Dendritic cell treated with granulocyte-macrophage colony-stimulating factor and Interleukin-4, amounts not matched to agents 40 ng/mL and 50 ng/mL, for 4 days (primary cell): ENCODE data around the gene FMNL2.
"Not testable (repeated sequence)": the region's sequence is repeated elsewhere in the genome, so short reads cannot be mapped to it uniquely, and the experiment has no call there.

Source experiments
- H3K27ac Mint-ChIP-seq: one replicate; pipeline ENCODE4 v1.8.0; 2022; ENCODE audit warnings: mild to moderate bottlenecking, mixed read lengths
- H3K27me3 Mint-ChIP-seq: one replicate; pipeline ENCODE4 v1.8.0; 2022; ENCODE audit warnings: mild to moderate bottlenecking, mixed read lengths
- H3K36me3 Mint-ChIP-seq: one replicate; pipeline ENCODE4 v1.8.0; 2022; ENCODE audit warnings: low read depth, mixed read lengths
- H3K4me1 Mint-ChIP-seq: one replicate; pipeline ENCODE4 v1.8.0; 2022; ENCODE audit warnings: low read depth, mixed read lengths
- H3K4me3 Mint-ChIP-seq: one replicate; pipeline ENCODE4 v1.8.0; 2022; ENCODE audit warnings: mild to moderate bottlenecking, moderate library complexity, mixed read lengths
- H3K9me3 Mint-ChIP-seq: one replicate; pipeline ENCODE4 v1.8.0; 2022; ENCODE audit warnings: mixed read lengths
- intact Hi-C: fragments of 100-400 bp; cut with micrococcal nuclease; formaldehyde crosslinking; loops from one replicate; pipeline ENCODE4 v1.15.0; 2022

The FMNL2 gene

DNA sequence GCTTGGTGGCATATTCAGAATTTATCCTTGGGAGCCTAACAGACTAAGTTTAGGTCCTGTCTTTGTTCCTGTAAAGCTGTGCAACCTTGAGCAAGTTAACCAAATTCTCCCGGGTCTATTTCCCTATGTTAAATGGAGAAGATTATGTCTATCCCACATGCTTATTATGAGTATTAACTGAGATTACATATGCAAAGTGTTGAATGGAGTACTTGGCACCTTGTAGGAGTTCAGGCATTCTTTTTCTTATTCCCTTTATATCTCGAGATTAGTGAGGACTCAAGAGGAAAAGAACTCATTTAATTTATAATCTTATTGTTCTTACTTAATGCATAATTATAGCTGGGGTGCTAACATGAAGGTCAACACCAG lies 184.6 kb downstream of the FMNL2 start:
- Mint-ChIP-seq H3K9me3 (no peaks in the 10 kb centered on the region), H3K4me3 (no peak overlapping the region), H3K36me3 (no peaks in the 10 kb centered on the region), H3K27ac (no peak overlapping the region), H3K4me1 (no peaks in the 10 kb centered on the region), H3K27me3 (no peaks in the 10 kb centered on the region)
- intact Hi-C loops, result no loop called here

- Mint-ChIP-seq H3K36me3 (no peaks in the 10 kb centered on the region), H3K27ac (no peak overlapping the region), H3K27me3 (no peaks in the 10 kb centered on the region), H3K4me3 (no peak overlapping the region), H3K9me3 (no peaks in the 10 kb centered on the region), H3K4me1 (peaks cover 6% of the 10 kb centered on the region)
- intact Hi-C loops, result no loop called here
These were observed 185.8 kb downstream of the FMNL2 start for GRCh38 chr2:152520759-152521158.

DNA sequence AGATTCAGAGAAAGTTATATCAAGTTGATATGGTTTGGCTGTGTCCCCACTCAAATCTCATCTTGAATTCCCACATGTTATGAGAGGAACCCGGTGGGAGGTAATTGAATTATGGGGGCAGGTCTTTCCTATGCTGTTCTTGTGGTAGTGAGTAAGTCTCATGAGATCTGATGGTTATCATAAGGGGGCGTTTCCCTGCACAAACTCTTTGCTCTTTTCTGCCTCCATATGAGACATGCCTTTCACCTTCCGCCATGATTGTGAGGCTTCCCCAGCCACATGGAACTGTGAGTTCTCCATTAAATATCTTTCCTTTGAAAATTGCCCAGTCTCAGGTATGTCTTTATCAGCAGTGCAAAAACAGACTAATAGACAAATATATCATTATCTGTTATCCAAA lies 187.5 kb downstream of the FMNL2 start:
- H3K9me3 Mint-ChIP-seq, H3K36me3 Mint-ChIP-seq, H3K27me3 Mint-ChIP-seq, H3K4me1 Mint-ChIP-seq, H3K4me3 Mint-ChIP-seq, H3K27ac Mint-ChIP-seq, intact Hi-C loops: not testable (repeated sequence)

GRCh38 chr2:152523091-152523490 lies 188.1 kb downstream of the FMNL2 start:
- intact Hi-C loops, result no loop called here

GRCh38 chr2:152525277-152525838 lies 190.4 kb downstream of the FMNL2 start:
- Mint-ChIP-seq H3K4me1 (peaks cover 6% of the 10 kb centered on the region), H3K9me3 (no peaks in the 10 kb centered on the region), H3K27me3 (no peaks in the 10 kb centered on the region), H3K4me3 (no peak overlapping the region), H3K36me3 (no peaks in the 10 kb centered on the region), H3K27ac (no peak overlapping the region)
- intact Hi-C loops, result no loop called here

More at GRCh38 chr2:152523091-152523490, 188.1 kb downstream of the FMNL2 start:
- Mint-ChIP-seq H3K4me1 (peaks cover 6% of the 10 kb centered on the region), H3K27ac (no peak overlapping the region), H3K36me3 (no peaks in the 10 kb centered on the region), H3K27me3 (no peaks in the 10 kb centered on the region), H3K4me3 (no peak overlapping the region), H3K9me3 (no peaks in the 10 kb centered on the region)

DNA sequence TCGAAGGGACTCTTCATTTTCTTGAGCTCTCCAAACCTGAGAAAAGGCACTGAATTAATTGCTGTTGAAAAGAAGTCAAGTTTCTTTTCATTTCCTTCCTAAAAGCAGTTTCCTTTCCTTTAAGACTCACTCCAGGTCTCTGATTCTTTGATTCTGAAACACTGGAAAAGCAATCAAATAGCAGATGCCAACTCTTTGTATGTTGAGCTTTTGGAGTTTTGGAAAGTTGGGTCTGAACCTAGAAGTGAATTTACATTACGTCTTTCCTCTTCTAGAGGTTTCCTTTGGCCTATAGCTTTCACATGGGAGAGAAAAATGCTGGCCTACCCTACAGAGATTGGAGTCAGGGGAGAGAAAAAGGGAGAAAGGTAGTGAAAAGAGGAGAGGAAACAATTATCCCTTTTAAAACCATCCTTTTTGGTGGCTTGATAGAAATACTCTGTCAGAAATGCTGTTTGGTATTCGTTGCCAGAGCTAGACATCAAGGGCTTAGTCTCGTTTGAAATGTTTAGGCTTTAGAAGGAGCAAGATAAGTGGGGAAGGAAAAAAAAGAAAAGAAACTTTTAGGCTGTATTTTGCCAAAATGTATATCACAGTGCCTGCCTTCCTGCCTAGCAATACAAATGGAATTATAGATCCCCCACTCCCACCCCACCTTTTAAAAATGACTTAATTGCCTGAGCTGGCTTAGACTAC lies 194.6 kb downstream of the FMNL2 start:
- Mint-ChIP-seq H3K4me3 (no peak overlapping the region), H3K4me1 (peaks cover 6% of the 10 kb centered on the region), H3K27ac (no peak overlapping the region), H3K27me3 (no peaks in the 10 kb centered on the region), H3K9me3 (no peaks in the 10 kb centered on the region), H3K36me3 (no peaks in the 10 kb centered on the region)
- intact Hi-C loops, result no loop called here

DNA sequence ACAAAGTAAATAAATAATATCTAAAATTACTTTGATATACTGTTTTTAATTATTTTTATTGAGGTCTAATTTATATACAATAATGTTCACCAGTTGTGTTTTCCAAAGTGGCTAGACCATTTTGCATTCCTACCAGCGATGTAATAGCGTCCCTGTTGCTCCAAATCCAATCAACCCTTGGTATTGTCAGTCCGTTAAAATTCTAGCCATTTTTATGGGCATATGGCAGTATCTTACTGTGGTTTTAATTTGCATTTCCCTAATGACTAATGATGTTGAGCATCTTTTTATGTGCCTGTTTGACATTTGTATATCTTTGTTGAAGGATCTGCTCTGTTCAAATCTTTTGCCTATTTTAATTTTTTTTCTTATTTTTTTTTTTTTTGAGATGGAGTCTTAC lies 197.3 kb downstream of the FMNL2 start:
- Mint-ChIP-seq H3K4me3 (no peak overlapping the region), H3K9me3 (no peaks in the 10 kb centered on the region), H3K27ac (no peak overlapping the region), H3K36me3 (no peaks in the 10 kb centered on the region), H3K4me1 (no peaks in the 10 kb centered on the region), H3K27me3 (no peaks in the 10 kb centered on the region)
- intact Hi-C loops, result no loop called here

GRCh38 chr2:152534460-152535135 lies 199.6 kb downstream of the FMNL2 start:
- H3K4me3 Mint-ChIP-seq, result no peak overlapping the region
- H3K27me3 Mint-ChIP-seq, result no peaks in the 10 kb centered on the region
- no peak overlapping the region for H3K27ac Mint-ChIP-seq
- H3K4me1 Mint-ChIP-seq, result no peaks in the 10 kb centered on the region
- intact Hi-C loops, result no loop called here
- no peaks in the 10 kb centered on the region for H3K36me3 Mint-ChIP-seq
- no peaks in the 10 kb centered on the region for H3K9me3 Mint-ChIP-seq

DNA sequence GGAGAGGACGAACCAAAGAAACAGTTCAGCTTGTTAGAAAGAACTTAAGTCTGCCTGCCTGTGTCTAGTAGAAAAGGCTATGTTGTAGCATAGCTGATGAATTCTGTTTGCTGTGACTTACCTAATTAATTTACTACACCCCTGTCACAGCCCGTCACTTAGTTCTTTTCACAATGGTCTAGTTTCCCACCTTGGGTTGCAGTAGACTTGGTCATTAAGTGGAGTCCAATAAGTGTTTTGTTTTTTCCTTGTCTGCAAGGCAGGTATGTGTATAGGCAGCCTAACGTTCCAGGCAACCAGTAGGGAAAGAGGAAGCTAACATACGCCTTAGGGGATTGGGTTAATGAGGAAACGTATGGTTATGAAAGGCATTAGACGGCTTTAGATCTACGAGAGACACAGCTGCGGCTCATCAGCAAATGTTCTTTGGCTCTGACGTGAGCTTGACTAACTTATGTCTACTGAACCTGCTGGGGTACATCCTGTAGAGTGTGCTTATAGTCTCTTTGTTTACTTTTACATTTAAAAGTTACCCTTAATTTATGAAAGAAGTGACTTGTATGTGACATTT lies 202.2 kb downstream of the FMNL2 start:
- no peaks in the 10 kb centered on the region for H3K27me3 Mint-ChIP-seq
- H3K4me1 Mint-ChIP-seq, result no peaks in the 10 kb centered on the region
- no peaks in the 10 kb centered on the region for H3K9me3 Mint-ChIP-seq
- intact Hi-C loops, result no loop called here
- H3K4me3 Mint-ChIP-seq, result no peak overlapping the region
- no peaks in the 10 kb centered on the region for H3K36me3 Mint-ChIP-seq
- H3K27ac Mint-ChIP-seq, result no peak overlapping the region

DNA sequence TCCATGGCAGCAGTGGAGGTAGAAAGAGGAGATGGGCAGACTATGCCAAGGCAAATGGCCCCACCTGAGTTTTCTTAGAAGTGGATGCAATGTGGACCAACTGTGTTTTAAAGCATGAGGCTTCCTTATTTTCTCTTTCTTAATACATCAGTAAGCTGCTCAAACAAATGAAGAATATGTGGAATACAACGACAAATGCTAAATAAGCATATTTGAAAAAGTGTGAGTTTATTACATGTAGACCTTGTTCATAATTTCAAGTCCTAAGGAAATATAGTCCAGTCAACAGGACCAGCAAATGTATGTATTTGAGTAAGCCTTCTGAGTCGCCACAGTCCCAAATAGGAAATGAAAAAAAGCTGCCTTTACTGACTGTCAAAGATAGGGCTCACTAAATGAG lies 204.4 kb downstream of the FMNL2 start:
- intact Hi-C loops, result no loop called here
- no peaks in the 10 kb centered on the region for H3K4me1 Mint-ChIP-seq
- no peaks in the 10 kb centered on the region for H3K27me3 Mint-ChIP-seq
- no peak overlapping the region for H3K4me3 Mint-ChIP-seq
- H3K27ac Mint-ChIP-seq, result no peak overlapping the region
- H3K9me3 Mint-ChIP-seq, result no peaks in the 10 kb centered on the region
- H3K36me3 Mint-ChIP-seq, result no peaks in the 10 kb centered on the region

- intact Hi-C loops, result no loop called here
- H3K4me3 Mint-ChIP-seq, result no peak overlapping the region
- peaks cover 5% of the 10 kb centered on the region for H3K4me1 Mint-ChIP-seq
- no peaks in the 10 kb centered on the region for H3K27me3 Mint-ChIP-seq
- no peaks in the 10 kb centered on the region for H3K36me3 Mint-ChIP-seq
- no peak overlapping the region for H3K27ac Mint-ChIP-seq
- no peaks in the 10 kb centered on the region for H3K9me3 Mint-ChIP-seq
These were observed 206.7 kb downstream of the FMNL2 start for GRCh38 chr2:152541712-152542111.

GRCh38 chr2:152542337-152542994 lies 207.5 kb downstream of the FMNL2 start:
- H3K27me3 Mint-ChIP-seq, result no peaks in the 10 kb centered on the region
- H3K4me3 Mint-ChIP-seq, result no peak overlapping the region
- no peaks in the 10 kb centered on the region for H3K36me3 Mint-ChIP-seq
- peaks cover 5% of the 10 kb centered on the region for H3K4me1 Mint-ChIP-seq
- H3K27ac Mint-ChIP-seq, result no peak overlapping the region
- no peaks in the 10 kb centered on the region for H3K9me3 Mint-ChIP-seq
- intact Hi-C loops, result no loop called here

GRCh38 chr2:152542995-152543481 lies 208.1 kb downstream of the FMNL2 start:
- Mint-ChIP-seq H3K4me1 (peaks cover 5% of the 10 kb centered on the region), H3K9me3 (no peaks in the 10 kb centered on the region), H3K27me3 (no peaks in the 10 kb centered on the region), H3K36me3 (no peaks in the 10 kb centered on the region), H3K4me3 (no peak overlapping the region), H3K27ac (no peak overlapping the region)
- intact Hi-C loops, result no loop called here

- Mint-ChIP-seq H3K4me3 (no peak overlapping the region), H3K9me3 (no peaks in the 10 kb centered on the region), H3K27ac (no peak overlapping the region), H3K27me3 (no peaks in the 10 kb centered on the region), H3K4me1 (peaks cover 5% of the 10 kb centered on the region), H3K36me3 (no peaks in the 10 kb centered on the region)
- intact Hi-C loops, result no loop called here
These were observed 208.7 kb downstream of the FMNL2 start for GRCh38 chr2:152543717-152544116.
